ENCODE data around the gene GPBAR1. TPM values are rescaled to one million over a fixed set of nuclear protein-coding genes. Genes with fewer than 3 reads are reported as not detected.
A peak's percentile ranks its signal among the peaks of the same experiment; 100 is the strongest.

GPBAR1 gene, protein sequence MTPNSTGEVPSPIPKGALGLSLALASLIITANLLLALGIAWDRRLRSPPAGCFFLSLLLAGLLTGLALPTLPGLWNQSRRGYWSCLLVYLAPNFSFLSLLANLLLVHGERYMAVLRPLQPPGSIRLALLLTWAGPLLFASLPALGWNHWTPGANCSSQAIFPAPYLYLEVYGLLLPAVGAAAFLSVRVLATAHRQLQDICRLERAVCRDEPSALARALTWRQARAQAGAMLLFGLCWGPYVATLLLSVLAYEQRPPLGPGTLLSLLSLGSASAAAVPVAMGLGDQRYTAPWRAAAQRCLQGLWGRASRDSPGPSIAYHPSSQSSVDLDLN
- 1 to 10 TPM in 1 of 4 donors, under 1 TPM in 2, not detected in 1; 0.26 to 1.3 (median 0.31) TPM for total RNA-seq

DNA sequence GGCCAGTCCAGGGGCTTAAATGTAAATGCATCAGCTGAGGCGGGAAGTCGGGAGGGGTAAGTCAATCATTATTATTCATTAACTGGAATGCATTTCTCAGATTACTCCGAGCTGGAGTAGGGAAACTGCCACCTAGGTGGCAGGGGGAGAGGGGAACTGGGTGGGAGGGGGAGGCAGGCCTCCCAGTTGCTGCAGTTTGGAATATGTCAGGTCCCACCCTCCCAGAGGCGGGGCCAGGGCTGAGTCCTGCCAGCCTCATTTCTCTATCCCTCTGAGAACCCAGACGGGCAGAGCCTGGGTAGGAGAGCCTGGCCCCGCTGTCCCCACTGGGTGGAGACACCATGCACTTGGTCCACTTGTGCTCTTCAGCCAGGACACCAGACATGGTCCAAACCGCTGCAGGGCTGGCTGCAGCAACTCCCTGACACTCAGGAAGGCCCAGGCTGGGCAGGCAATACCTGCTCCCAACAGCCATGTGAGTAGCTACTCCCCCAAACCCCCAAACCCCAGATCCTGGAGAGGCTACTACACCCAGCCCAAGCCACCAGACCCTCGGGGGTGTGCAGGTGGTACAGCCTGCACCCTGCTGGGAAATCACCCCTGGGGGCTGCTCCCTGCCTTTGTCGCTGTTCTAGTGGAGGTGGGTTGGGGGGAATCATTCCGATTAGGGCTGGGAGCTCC is at the start of gene GPBAR1:
TSS of gene GPBAR1 (plus strand) at position 274 of the 681 bp plus-strand sequence. CDS start 1,710 bp downstream, outside the sequence.
- peak within 1 kb of the TSS in 1 of 4 donors; percentile 1 for H3K4me3 ChIP-seq
- H3K27ac ChIP-seq = peak within 1 kb of the TSS; percentile 13 to 84 (median 62)
- no peak for DNase-seq
- H3K9me3 ChIP-seq = no peaks in the 10 kb centered on the region
- TF ChIP-seq, protein P1, sequence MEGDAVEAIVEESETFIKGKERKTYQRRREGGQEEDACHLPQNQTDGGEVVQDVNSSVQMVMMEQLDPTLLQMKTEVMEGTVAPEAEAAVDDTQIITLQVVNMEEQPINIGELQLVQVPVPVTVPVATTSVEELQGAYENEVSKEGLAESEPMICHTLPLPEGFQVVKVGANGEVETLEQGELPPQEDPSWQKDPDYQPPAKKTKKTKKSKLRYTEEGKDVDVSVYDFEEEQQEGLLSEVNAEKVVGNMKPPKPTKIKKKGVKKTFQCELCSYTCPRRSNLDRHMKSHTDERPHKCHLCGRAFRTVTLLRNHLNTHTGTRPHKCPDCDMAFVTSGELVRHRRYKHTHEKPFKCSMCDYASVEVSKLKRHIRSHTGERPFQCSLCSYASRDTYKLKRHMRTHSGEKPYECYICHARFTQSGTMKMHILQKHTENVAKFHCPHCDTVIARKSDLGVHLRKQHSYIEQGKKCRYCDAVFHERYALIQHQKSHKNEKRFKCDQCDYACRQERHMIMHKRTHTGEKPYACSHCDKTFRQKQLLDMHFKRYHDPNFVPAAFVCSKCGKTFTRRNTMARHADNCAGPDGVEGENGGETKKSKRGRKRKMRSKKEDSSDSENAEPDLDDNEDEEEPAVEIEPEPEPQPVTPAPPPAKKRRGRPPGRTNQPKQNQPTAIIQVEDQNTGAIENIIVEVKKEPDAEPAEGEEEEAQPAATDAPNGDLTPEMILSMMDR (IDR thresholded peaks at IDR 0.05) = no peak
- H3K27me3 ChIP-seq = no peaks in the 10 kb centered on the region
- H3K4me1 ChIP-seq = peaks cover 17 to 72% (median 33%) of the 10 kb centered on the region in 3 donors
- peaks cover 21 to 54% (median 22%) of the 10 kb centered on the region in 3 donors for H3K36me3 ChIP-seq
- intact Hi-C loops (cut with DNase I) = no loop called here
- WGBS, 2 donors = 55 to 65% methylated on average over 5 of the region's 10 CpGs

DNA sequence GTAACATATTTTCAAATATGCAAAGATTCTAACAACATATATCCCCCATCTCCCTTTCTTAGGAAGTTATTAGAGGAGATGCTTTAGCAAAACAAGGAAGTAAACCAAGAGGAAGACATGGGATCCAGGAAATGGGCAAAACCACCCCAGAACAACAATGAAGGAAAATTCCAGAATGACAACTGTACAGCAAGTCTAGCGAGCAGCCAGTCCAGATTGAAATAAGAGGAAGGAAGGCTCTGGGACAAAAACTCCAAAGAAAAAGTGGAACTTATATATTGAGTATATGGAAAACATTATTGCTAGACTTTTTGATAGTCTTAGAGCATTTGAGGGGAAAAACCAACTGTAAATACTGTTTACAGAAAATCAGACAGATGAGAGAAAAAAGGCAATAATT is 46.7 kb upstream of the GPBAR1 start:
- peaks cover 5 to 21% (median 12%) of the 10 kb centered on the region in 3 donors for H3K4me1 ChIP-seq
- no peak overlapping the region for H3K4me3 ChIP-seq
- DNase-seq = no peak
- H3K27ac ChIP-seq = no peak overlapping the region
- no peak for TF ChIP-seq POLR2A (IDR thresholded peaks at IDR 0.05)
- TF ChIP-seq, protein P1 (IDR thresholded peaks at IDR 0.05) = no peak
- intact Hi-C loops (cut with DNase I) = no loop called here
- 54 to 77% methylated on average over 1 of the region's 1 CpG for WGBS, 2 donors
- H3K36me3 ChIP-seq = no peaks in the 10 kb centered on the region
- H3K9me3 ChIP-seq = no peaks in the 10 kb centered on the region
- no peaks in the 10 kb centered on the region for H3K27me3 ChIP-seq

DNA sequence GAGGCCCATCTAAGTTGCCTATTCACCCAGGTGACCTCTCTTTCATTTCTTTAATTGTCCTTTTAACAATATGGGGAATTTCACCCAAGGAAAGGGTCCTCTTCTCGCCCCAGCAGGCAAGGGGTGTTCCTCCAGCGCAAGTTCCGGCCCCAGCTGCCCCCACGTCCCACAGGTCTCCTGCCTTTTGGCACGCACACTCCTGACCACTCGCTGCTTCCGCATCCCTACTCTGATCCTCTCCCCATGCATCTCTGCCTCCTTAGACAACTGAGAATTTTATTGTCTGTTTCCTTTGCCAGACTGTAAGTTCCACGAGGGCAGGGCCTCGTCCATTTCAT is 44.5 kb upstream of the GPBAR1 start:
- peak overlapping the region; percentile 86 to 100 (median 95) for H3K4me3 ChIP-seq
- DNase-seq = no peak
- H3K36me3 ChIP-seq = peaks cover 0 to 7% (median 0%) of the 10 kb centered on the region in 3 donors
- H3K27ac ChIP-seq = peak overlapping the region; percentile 98 to 100 (median 100)
- TF ChIP-seq, protein P1 (IDR thresholded peaks at IDR 0.05) = no peak
- TF ChIP-seq POLR2A (IDR thresholded peaks at IDR 0.05) = no peak
- no peaks in the 10 kb centered on the region for H3K27me3 ChIP-seq
- H3K9me3 ChIP-seq = no peaks in the 10 kb centered on the region
- WGBS, 2 donors = 47 to 64% methylated on average over 7 to 9 of the region's 9 CpGs
- intact Hi-C loops (cut with DNase I) = no loop called here
- H3K4me1 ChIP-seq = peaks cover 24 to 43% (median 34%) of the 10 kb centered on the region in 3 donors

DNA sequence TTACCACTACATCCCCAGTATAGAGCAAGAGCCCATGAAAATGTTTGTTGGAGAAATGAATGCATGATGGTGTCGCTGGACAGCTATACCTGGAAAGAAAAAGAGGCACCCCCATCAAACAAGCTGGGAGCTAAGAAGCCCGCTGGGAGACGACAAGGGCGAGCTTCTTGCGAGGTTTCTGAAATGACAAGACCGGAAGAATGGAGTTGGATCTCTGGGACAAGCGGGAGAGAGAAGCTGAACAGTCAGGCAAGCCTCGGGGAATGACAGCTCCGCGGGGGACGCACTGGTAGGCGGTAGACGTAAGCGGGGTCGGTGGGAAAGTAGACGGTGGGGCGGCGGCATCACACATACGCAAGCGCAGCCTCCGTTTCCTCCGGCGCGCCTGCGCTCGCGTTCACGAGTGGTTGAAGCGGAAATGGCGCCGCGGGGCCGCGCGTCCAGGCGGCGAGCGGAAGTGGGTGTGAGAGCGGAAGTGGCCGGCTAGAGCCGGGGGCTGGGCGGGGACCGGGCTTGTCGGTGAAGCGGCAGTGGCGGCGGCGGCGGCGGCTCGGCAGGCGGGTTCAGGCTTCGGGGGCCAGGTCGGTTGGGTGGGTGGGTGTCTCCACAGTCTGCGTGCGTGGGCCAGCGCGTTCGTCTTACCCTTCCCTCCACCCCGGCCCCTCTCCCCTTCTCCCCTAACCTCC is 44.0 kb upstream of the GPBAR1 start, which contains the start of gene ARPC2:
TSS of gene ARPC2 (plus strand) at position 516 of the 686 bp plus-strand sequence. CDS start 282 bp downstream, outside the sequence.
- intact Hi-C loops (cut with DNase I) = no loop called here
- Histone ChIP-seq H3K36me3 (peaks cover 0 to 12% (median 0%) of the 10 kb centered on the region in 3 donors), H3K9me3 (no peaks in the 10 kb centered on the region), H3K4me1 (peaks cover 25 to 48% (median 39%) of the 10 kb centered on the region in 3 donors), H3K27me3 (no peaks in the 10 kb centered on the region), H3K4me3 (peak within 1 kb of the TSS; percentile 86 to 100 (median 95)), H3K27ac (peak within 1 kb of the TSS; percentile 98 to 100 (median 100))
- 0 to 1% methylated on average over 14 to 15 of the region's 60 CpGs for WGBS, 2 donors
- peak; percentile 78 for DNase-seq
- TF ChIP-seq, protein P1 (IDR thresholded peaks at IDR 0.05) = peak in 4 of 6 experiments; percentile 27 to 50 (median 40)
- TF ChIP-seq POLR2A (IDR thresholded peaks at IDR 0.05) = peak in 3 of 4 donors; percentile 83 to 95 (median 92)

All from esophagus squamous epithelium (tissue), 5 donors.